Trophoblast cell (in vitro differentiated cells and primary cell): Measurements from ENCODE around the gene MCRIP2.
A peak's percentile ranks its signal among the peaks of the same experiment; 100 is the strongest.

Source experiments
- DNase-seq, 2 donors: peaks; one replicate each; pipeline ENCODE4 v3.0.0-alpha.2; 2016
- H2AFZ ChIP-seq: 2 replicates; pipeline ENCODE4 v1.6.1; 2013; ENCODE audit warnings: low read length, moderate library complexity, mild to moderate bottlenecking; ENCODE audit not compliant: insufficient read depth, poor library complexity
- H2AK5ac ChIP-seq: 2 replicates; pipeline ENCODE4 v1.6.1; 2013; ENCODE audit warnings: mild to moderate bottlenecking, low read length
- H2BK120ac ChIP-seq: 2 replicates; pipeline ENCODE4 v1.6.1; 2013; ENCODE audit warnings: low read length, mild to moderate bottlenecking, moderate library complexity; ENCODE audit not compliant: insufficient read depth, poor library complexity
- H2BK12ac ChIP-seq: 2 replicates; pipeline ENCODE4 v1.6.1; 2013; ENCODE audit warnings: mild to moderate bottlenecking, low read length, moderate library complexity
- H2BK5ac ChIP-seq: 2 replicates; pipeline ENCODE4 v1.6.1; 2013; ENCODE audit warnings: low read length, low read depth, moderate library complexity, mild to moderate bottlenecking; ENCODE audit not compliant: poor library complexity
- H3K14ac ChIP-seq: 2 replicates; pipeline ENCODE4 v1.6.1; 2013; ENCODE audit warnings: mild to moderate bottlenecking, low read length
- H3K18ac ChIP-seq: 2 replicates; pipeline ENCODE4 v1.6.1; 2013; ENCODE audit warnings: mild to moderate bottlenecking, low read length
- H3K23ac ChIP-seq: 2 replicates; pipeline ENCODE4 v1.6.1; 2013; ENCODE audit warnings: low read length
- H3K27ac ChIP-seq: 2 replicates; pipeline ENCODE4 v1.5.1; 2013; ENCODE audit warnings: low read depth, mild to moderate bottlenecking, inconsistent platforms, low read length, moderate library complexity
- H3K27me3 ChIP-seq: 2 replicates; pipeline ENCODE4 v1.6.1; 2013; ENCODE audit warnings: inconsistent platforms, mild to moderate bottlenecking, low read length, moderate library complexity; ENCODE audit not compliant: insufficient read depth
- H3K36me3 ChIP-seq, 2 experiments: 1 replicate in 1 of 2; 2 replicates in 1 of 2; pipeline ENCODE4 v1.6.1; 2013; ENCODE audit warnings: low read length in 2 of 2, mild to moderate bottlenecking in 2 of 2, moderate library complexity in 1 of 2; ENCODE audit not compliant: insufficient read depth in 2 of 2, control insufficient read depth in 1 of 2
- H3K4ac ChIP-seq: 2 replicates; pipeline ENCODE4 v1.6.1; 2013; ENCODE audit warnings: low read depth, mild to moderate bottlenecking, low read length, moderate library complexity
- H3K4me1 ChIP-seq, 2 experiments: 1 replicate in 1 of 2; 2 replicates in 1 of 2; pipeline ENCODE4 v1.6.1; 2013; ENCODE audit warnings: low read length in 2 of 2, mild to moderate bottlenecking in 2 of 2, moderate library complexity in 1 of 2; ENCODE audit not compliant: insufficient read depth in 2 of 2, control insufficient read depth in 1 of 2
- H3K4me2 ChIP-seq: 2 replicates; pipeline ENCODE4 v1.6.1; 2013; ENCODE audit warnings: inconsistent platforms, mild to moderate bottlenecking, low read length, moderate library complexity
- H3K4me3 ChIP-seq: 2 replicates; pipeline ENCODE4 v1.5.1; 2013; ENCODE audit warnings: mild to moderate bottlenecking, low read depth, low read length, inconsistent platforms
- H3K79me1 ChIP-seq: one replicate; pipeline ENCODE4 v1.6.1; 2013; ENCODE audit warnings: low read length
- H3K79me2 ChIP-seq: 2 replicates; pipeline ENCODE4 v1.6.1; 2013; ENCODE audit warnings: low read length, mild to moderate bottlenecking; ENCODE audit not compliant: control insufficient read depth, insufficient read depth, poor library complexity
- H3K9ac ChIP-seq: 2 replicates; pipeline ENCODE4 v1.6.1; 2013; ENCODE audit warnings: mild to moderate bottlenecking, low read length
- H3K9me3 ChIP-seq: 2 replicates; pipeline ENCODE4 v1.6.1; 2013; ENCODE audit warnings: low read depth, mild to moderate bottlenecking, control low read depth, inconsistent platforms, low read length; ENCODE audit not compliant: insufficient read depth
- H4K12ac ChIP-seq: 2 replicates; pipeline ENCODE4 v1.6.1; 2013; ENCODE audit warnings: low read depth, mild to moderate bottlenecking, low read length, moderate library complexity
- H4K8ac ChIP-seq: 2 replicates; pipeline ENCODE4 v1.6.1; 2013; ENCODE audit warnings: low read depth, mild to moderate bottlenecking, low read length, moderate library complexity
- H4K91ac ChIP-seq: one replicate; pipeline ENCODE4 v1.6.1; 2013; ENCODE audit warnings: low read depth, mild to moderate bottlenecking, low read length, moderate library complexity
- WGBS: extraction: QIAGEN DNeasy Blood & Tissue Kit; methylation state at CpG from one replicate; pipeline ENCODE4 v1.1.7; 2013; ENCODE audit warnings: missing lambda C conversion rate; ENCODE audit not compliant: insufficient read length, insufficient coverage; ENCODE audit errors: extremely low coverage; 5-methylcytosine and 5-hydroxymethylcytosine counted together

Gene MCRIP2

DNA sequence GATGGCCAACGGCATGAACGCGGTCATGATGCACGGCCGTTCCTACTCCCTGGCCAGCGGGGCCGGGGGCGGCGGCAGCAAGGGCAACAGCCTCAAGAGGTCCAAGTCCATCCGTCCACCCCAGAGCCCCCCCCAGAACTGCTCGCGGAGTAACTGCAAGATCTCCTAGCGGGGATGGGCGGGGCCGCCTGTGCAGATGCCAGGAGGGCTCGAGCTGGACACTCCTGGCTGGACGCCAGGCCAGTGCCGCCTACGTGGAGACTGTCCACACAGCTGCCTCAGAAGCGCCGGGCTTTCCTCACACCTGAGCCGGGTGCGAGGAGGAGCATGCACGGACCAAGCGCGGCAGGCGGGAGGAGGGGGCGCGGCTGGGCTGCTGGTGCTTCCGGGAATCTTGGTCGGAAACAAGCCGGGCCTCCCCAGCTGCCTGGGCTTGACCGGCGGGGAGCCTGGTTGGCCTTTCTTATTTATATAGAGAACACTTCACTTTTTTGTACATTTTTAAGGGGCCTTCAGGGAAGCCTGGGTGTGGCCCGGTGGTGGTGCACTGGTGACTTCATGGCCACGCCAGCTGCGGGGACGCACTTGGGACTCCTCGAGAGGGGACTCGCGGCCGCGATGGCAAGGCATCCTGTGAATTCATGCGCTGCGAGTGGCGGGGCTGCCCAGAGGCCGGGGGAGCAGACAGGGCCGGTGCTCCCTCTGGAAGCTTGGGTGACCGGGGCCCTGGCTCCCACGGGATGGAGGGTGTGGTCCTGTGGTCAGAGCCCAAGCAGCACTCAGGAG is 14.0 kb upstream of the MCRIP2 start:
- Histone ChIP-seq H2AFZ (no peak overlapping the region), H4K91ac (no peak overlapping the region), H3K27ac (no peak overlapping the region), H2AK5ac (no peak overlapping the region), H3K18ac (peak overlapping the region; percentile 13), H3K36me3 (peaks cover 35 to 45% of the 10 kb centered on the region in 2 experiments), H3K79me2 (peaks cover 15% of the 10 kb centered on the region), H3K4me3 (no peak overlapping the region), H3K79me1 (peaks cover 28% of the 10 kb centered on the region), H3K14ac (no peak overlapping the region), H4K12ac (no peak overlapping the region), H2BK120ac (no peak overlapping the region), H2BK5ac (no peak overlapping the region), H3K4ac (no peak overlapping the region), H3K9me3 (peaks cover 3% of the 10 kb centered on the region), H3K27me3 (no peaks in the 10 kb centered on the region), H3K23ac (no peak overlapping the region), H2BK12ac (peak overlapping the region; percentile 70), H4K8ac (no peak overlapping the region), H3K9ac (no peak overlapping the region), H3K4me1 (peaks cover 42 to 50% of the 10 kb centered on the region in 2 experiments), H3K4me2 (no peak overlapping the region)
- no peak for DNase-seq
- no CpG with 5 or more reads among the region's 50 CpGs for WGBS

DNA sequence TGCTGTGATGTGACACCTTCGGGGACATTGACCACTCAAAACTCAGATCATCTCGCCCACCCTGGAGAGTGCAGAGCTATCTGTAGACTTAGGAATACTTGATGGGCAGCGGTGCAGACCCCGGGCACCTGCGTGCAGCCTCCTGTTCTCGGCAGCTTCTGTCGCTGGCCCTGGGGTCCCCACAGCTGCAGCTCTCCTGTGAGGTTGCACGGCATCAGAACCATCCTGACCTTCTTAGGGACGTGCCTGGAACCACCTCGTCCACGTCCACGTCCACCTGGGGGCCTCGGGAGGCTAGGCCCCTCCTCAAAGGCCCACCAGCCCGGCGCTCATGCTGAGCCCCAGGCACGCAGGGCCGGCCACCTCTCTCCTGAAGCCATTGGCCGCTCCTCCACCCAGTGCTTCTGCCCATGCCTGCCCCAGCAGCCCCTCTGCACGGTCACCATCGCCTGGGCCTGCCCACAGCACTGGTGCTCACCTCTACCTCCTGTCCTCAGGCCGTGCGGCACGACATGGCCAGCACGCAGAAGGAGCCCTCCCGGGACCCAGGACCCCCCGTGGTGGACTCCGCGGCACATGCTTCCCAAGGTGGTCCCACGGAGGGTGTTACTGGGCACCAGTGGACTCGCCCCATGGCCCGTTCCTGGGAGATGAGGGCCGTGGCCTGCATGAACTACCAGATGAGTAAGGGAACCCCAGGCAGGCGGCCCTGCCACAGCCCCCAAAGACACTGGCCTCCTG is 13.1 kb upstream of the MCRIP2 start:
- peaks cover 42 to 50% of the 10 kb centered on the region in 2 experiments for H3K4me1 ChIP-seq
- no CpG with 5 or more reads among the region's 33 CpGs for WGBS

GRCh38 chr16:629185-629832 is 12.3 kb upstream of the MCRIP2 start:
- peaks cover 36 to 43% of the 10 kb centered on the region in 2 experiments for H3K4me1 ChIP-seq
- H3K18ac ChIP-seq, result peak overlapping the region; percentile 64
- H2BK120ac ChIP-seq, result peak overlapping the region; percentile 20
- H3K79me1 ChIP-seq, result peaks cover 26% of the 10 kb centered on the region
- peak overlapping the region; percentile 19 for H2AK5ac ChIP-seq
- peak overlapping the region; percentile 44 for H3K4ac ChIP-seq
- peaks cover 15% of the 10 kb centered on the region for H3K79me2 ChIP-seq
- no peak overlapping the region for H3K4me3 ChIP-seq
- H2BK12ac ChIP-seq, result peak overlapping the region; percentile 70
- peak overlapping the region; percentile 67 for H2BK5ac ChIP-seq
- H3K36me3 ChIP-seq, result peaks cover 52 to 62% of the 10 kb centered on the region in 2 experiments
- H4K91ac ChIP-seq, result peak overlapping the region; percentile 71
- peaks cover 3% of the 10 kb centered on the region for H3K9me3 ChIP-seq
- peak overlapping the region; percentile 99 for H3K27ac ChIP-seq
- H4K8ac ChIP-seq, result peak overlapping the region; percentile 26
- peak overlapping the region; percentile 22 for H4K12ac ChIP-seq
- DNase-seq, result no peak
- no CpG with 5 or more reads among the region's 29 CpGs for WGBS
- peak overlapping the region; percentile 42 for H3K14ac ChIP-seq
- H3K23ac ChIP-seq, result no peak overlapping the region
- no peaks in the 10 kb centered on the region for H3K27me3 ChIP-seq
- H3K9ac ChIP-seq, result no peak overlapping the region
- peak overlapping the region; percentile 11 for H2AFZ ChIP-seq
- peak overlapping the region; percentile 18 for H3K4me2 ChIP-seq

More for the DNA sequence above, 13.1 kb upstream of the MCRIP2 start:
- Histone ChIP-seq H3K27me3 (no peaks in the 10 kb centered on the region), H3K9me3 (peaks cover 3% of the 10 kb centered on the region), H3K79me2 (peaks cover 15% of the 10 kb centered on the region), H3K4me3 (no peak overlapping the region), H2AFZ (peak overlapping the region; percentile 21), H4K91ac (peak overlapping the region; percentile 71), H2BK120ac (peak overlapping the region; percentile 20), H2AK5ac (peak overlapping the region; percentile 19), H4K12ac (peak overlapping the region; percentile 5), H3K23ac (no peak overlapping the region), H3K4ac (peak overlapping the region; percentile 42), H3K14ac (peak overlapping the region; percentile 42), H3K27ac (peak overlapping the region; percentile 99), H4K8ac (peak overlapping the region; percentile 26), H3K79me1 (peaks cover 26% of the 10 kb centered on the region), H2BK5ac (peak overlapping the region; percentile 67), H3K4me2 (peak overlapping the region; percentile 18), H3K36me3 (peaks cover 44 to 54% of the 10 kb centered on the region in 2 experiments), H3K9ac (no peak overlapping the region), H3K18ac (peak overlapping the region; percentile 64), H2BK12ac (peak overlapping the region; percentile 70)
- DNase-seq, result no peak

GRCh38 chr16:629833-630248 is 11.8 kb upstream of the MCRIP2 start:
- Histone ChIP-seq H3K4me3 (peak overlapping the region; percentile 42), H2BK120ac (peak overlapping the region; percentile 95), H3K27me3 (no peaks in the 10 kb centered on the region), H3K79me2 (peaks cover 15% of the 10 kb centered on the region), H2AFZ (peak overlapping the region; percentile 51), H4K91ac (peak overlapping the region; percentile 99), H3K27ac (peak overlapping the region; percentile 99), H3K36me3 (peaks cover 57 to 67% of the 10 kb centered on the region in 2 experiments), H3K79me1 (peaks cover 26% of the 10 kb centered on the region), H3K4ac (peak overlapping the region; percentile 85), H3K23ac (no peak overlapping the region), H2BK12ac (peak overlapping the region; percentile 90), H4K12ac (peak overlapping the region; percentile 68), H4K8ac (peak overlapping the region; percentile 75), H2AK5ac (peak overlapping the region; percentile 98), H3K4me2 (peak overlapping the region; percentile 74), H3K9me3 (peaks cover 3% of the 10 kb centered on the region), H2BK5ac (peak overlapping the region; percentile 94), H3K14ac (peak overlapping the region; percentile 83), H3K4me1 (peaks cover 36 to 40% of the 10 kb centered on the region in 2 experiments), H3K9ac (no peak overlapping the region), H3K18ac (peak overlapping the region; percentile 93)
- WGBS, result no CpG with 5 or more reads among the region's 11 CpGs
- no peak for DNase-seq
